Mucosa of rectum (tissue), 2 donors: ENCODE results near the gene NMNAT3.

ENCODE experiments used
- H3K27ac ChIP-seq, 2 donors: one replicate each; pipeline ENCODE4 v1.7.0; 2013; ENCODE audit warnings: inconsistent platforms in 2 of 2, low read depth in 2 of 2, low read length in 2 of 2
- H3K27me3 ChIP-seq, 2 donors: one replicate each; pipeline ENCODE4 v1.7.0; 2013; ENCODE audit warnings: low read length in 2 of 2; ENCODE audit not compliant: control insufficient read depth in 2 of 2, insufficient read depth in 2 of 2
- H3K36me3 ChIP-seq, 2 donors: one replicate each; pipeline ENCODE4 v1.7.0; 2013; ENCODE audit warnings: low read length in 2 of 2; ENCODE audit not compliant: control insufficient read depth in 2 of 2, insufficient read depth in 2 of 2
- H3K4me1 ChIP-seq, 2 donors: one replicate each; pipeline ENCODE4 v1.7.0; 2013; ENCODE audit warnings: low read length in 2 of 2, mild to moderate bottlenecking in 1 of 2; ENCODE audit not compliant: control insufficient read depth in 2 of 2, insufficient read depth in 2 of 2
- H3K4me3 ChIP-seq, 2 donors: one replicate each; pipeline ENCODE4 v1.7.0; 2013; ENCODE audit warnings: low read length in 2 of 2
- H3K9ac ChIP-seq, 2 donors: one replicate each; pipeline ENCODE4 v1.7.0; 2013; ENCODE audit warnings: low read length in 2 of 2, low read depth in 1 of 2, mild to moderate bottlenecking in 1 of 2
- H3K9me3 ChIP-seq, 2 donors: one replicate each; pipeline ENCODE4 v1.7.0; 2013; ENCODE audit warnings: low read length in 2 of 2; ENCODE audit not compliant: control insufficient read depth in 2 of 2
- donor health status: healthy.
- donor health status: Normal muscosa, but diverticular disease.

The NMNAT3 gene

GRCh38 chr3:139571711-139572110, 106.1 kb downstream of the NMNAT3 start:
- Histone ChIP-seq H3K9me3 (no peaks in the 10 kb centered on the region), H3K4me3 (no peak overlapping the region), H3K27me3 (no peaks in the 10 kb centered on the region)

DNA sequence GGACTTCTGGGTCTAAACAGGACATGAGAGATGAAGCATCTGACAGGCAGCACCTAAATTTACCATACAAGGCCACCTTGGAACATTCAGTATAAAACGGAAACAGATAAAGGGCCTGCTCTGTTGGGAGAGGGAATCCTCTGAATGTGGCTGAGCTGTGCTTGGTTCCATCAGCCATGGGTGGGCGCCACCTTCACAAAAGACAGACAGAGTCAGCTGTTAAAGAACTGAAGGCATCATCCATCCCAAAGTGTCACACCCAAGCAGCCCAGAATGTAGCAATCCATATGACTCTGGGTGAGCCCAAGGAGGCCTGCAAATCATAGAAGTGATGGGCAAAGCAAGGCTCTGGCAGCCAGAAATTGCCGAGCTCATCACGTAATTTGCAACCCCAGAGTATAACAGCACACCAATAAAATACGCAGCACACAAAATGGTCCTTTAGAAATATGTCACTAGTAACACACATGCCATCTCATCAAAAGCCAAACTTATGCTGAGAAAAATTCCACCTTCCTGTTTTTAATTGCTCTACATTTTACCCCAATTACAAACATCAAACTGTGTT, 113.4 kb downstream of the NMNAT3 start:
- no peak overlapping the region for H3K9ac ChIP-seq
- H3K9me3 ChIP-seq: no peaks in the 10 kb centered on the region
- H3K36me3 ChIP-seq: peaks cover 0 to 3% of the 10 kb centered on the region in 2 donors
- H3K27ac ChIP-seq: no peak overlapping the region
- no peak overlapping the region for H3K4me3 ChIP-seq
- no peaks in the 10 kb centered on the region for H3K4me1 ChIP-seq
- no peaks in the 10 kb centered on the region for H3K27me3 ChIP-seq

More at GRCh38 chr3:139571711-139572110, 106.1 kb downstream of the NMNAT3 start:
- H3K27ac ChIP-seq: no peak overlapping the region
- H3K9ac ChIP-seq: no peak overlapping the region
- no peaks in the 10 kb centered on the region for H3K4me1 ChIP-seq
- peaks cover 0 to 3% of the 10 kb centered on the region in 2 donors for H3K36me3 ChIP-seq

GRCh38 chr3:139561959-139562676, 115.7 kb downstream of the NMNAT3 start:
- Histone ChIP-seq H3K4me3 (no peak overlapping the region), H3K27me3 (no peaks in the 10 kb centered on the region), H3K36me3 (peaks cover 0 to 3% of the 10 kb centered on the region in 2 donors), H3K4me1 (no peaks in the 10 kb centered on the region), H3K9me3 (no peaks in the 10 kb centered on the region), H3K27ac (no peak overlapping the region), H3K9ac (no peak overlapping the region)

DNA sequence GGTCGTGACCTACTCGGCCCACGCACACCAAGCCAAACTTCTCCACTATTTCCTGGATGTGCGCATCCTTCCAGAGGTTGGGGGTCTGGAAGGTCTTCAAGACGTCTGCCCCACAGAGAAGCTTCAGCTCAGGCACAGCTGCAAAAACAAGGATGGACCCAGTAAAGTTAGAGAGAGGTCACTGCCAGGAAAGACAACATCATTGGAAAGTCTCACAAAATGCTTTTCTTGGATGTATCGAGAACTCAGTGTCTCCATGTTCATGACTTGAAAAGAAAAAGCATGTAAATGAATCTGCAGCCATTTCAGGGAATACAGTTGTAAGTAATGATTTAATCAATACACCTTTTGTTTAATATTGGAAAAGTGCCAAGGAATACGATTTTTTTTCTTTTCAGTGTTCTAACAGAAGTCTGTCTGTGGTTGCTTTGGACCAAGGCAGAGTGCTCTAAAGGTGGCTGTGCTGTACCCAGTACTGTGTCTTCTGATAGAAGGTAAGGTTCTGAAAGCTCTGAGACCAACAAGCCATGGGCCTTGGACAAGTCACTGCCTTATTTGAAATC, 116.4 kb downstream of the NMNAT3 start:
- Histone ChIP-seq H3K9ac (no peak overlapping the region), H3K27ac (no peak overlapping the region), H3K36me3 (peaks cover 0 to 3% of the 10 kb centered on the region in 2 donors), H3K9me3 (no peaks in the 10 kb centered on the region), H3K27me3 (no peaks in the 10 kb centered on the region), H3K4me3 (no peak overlapping the region), H3K4me1 (no peaks in the 10 kb centered on the region)

DNA sequence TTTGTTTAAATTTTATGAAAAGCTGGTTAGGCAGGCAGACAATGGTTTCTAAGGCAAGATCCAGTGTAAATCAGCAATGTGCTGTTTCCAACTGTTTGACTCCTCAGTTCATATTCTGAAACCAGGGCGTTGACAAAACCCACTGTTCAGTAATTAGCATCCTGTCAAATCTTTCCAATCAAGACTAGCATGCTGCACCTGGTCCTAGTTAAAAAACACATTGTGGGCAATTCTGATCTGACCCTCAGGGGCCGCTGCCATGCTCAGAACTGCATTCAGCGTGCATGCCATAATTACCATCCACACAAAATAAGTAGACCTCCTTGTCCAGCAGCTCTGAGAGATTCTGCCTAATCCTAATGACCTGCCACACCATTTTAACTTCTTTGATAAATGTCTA, 117.4 kb downstream of the NMNAT3 start:
- Histone ChIP-seq H3K4me1 (no peaks in the 10 kb centered on the region), H3K27ac (no peak overlapping the region), H3K9ac (no peak overlapping the region), H3K36me3 (peaks cover 0 to 3% of the 10 kb centered on the region in 2 donors), H3K27me3 (no peaks in the 10 kb centered on the region), H3K9me3 (no peaks in the 10 kb centered on the region), H3K4me3 (no peak overlapping the region)

GRCh38 chr3:139559541-139559940, 118.2 kb downstream of the NMNAT3 start:
- no peak overlapping the region for H3K4me3 ChIP-seq
- no peaks in the 10 kb centered on the region for H3K27me3 ChIP-seq
- no peaks in the 10 kb centered on the region for H3K4me1 ChIP-seq
- no peaks in the 10 kb centered on the region for H3K9me3 ChIP-seq
- no peak overlapping the region for H3K9ac ChIP-seq
- H3K36me3 ChIP-seq: peaks cover 0 to 3% of the 10 kb centered on the region in 2 donors
- H3K27ac ChIP-seq: no peak overlapping the region

DNA sequence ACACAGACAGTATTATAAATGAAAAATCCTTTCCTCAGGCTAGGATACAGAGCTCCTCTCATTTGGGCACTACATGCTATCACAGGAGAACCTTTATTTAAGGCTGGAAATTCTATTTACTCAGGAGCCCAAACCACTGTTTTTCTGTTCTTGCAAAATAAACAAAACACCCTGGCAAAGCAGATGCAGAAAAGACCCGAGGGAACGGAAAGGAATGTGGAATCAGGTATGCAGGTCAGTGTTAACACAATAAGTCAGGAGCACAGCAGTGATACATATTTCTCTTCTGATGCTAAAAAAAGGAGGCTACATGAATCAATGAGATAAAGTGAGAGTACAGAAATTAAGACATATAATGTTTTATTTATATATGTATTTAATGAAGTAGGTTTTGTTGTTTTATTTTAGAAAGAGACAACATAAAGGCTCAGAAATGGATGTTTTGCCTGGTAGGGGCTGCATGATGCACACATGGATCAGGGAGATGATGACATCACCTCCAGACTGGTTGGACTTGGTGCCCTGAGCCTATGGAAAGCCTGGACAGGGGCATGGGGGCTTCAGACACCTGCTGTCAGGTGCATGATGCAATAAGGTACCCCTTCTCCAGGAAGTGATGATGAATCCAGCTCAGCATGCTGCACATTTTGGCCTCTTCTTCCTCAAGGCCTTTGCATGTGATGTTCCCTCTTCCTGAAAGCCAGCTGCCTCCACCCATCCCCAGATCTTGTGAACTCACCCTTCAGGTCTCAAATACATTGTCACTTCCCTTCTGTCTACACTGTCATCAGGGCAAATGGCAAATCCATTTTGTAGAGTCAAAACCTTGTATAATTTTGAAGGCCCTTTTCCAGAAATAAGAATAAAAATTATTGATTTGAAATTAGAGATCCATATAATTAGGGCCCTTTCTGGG, 119.2 kb downstream of the NMNAT3 start:
- no peaks in the 10 kb centered on the region for H3K9me3 ChIP-seq
- H3K9ac ChIP-seq: no peak overlapping the region
- H3K4me3 ChIP-seq: no peak overlapping the region
- H3K27me3 ChIP-seq: no peaks in the 10 kb centered on the region
- H3K27ac ChIP-seq: no peak overlapping the region
- H3K36me3 ChIP-seq: peaks cover 0 to 3% of the 10 kb centered on the region in 2 donors
- no peaks in the 10 kb centered on the region for H3K4me1 ChIP-seq

DNA sequence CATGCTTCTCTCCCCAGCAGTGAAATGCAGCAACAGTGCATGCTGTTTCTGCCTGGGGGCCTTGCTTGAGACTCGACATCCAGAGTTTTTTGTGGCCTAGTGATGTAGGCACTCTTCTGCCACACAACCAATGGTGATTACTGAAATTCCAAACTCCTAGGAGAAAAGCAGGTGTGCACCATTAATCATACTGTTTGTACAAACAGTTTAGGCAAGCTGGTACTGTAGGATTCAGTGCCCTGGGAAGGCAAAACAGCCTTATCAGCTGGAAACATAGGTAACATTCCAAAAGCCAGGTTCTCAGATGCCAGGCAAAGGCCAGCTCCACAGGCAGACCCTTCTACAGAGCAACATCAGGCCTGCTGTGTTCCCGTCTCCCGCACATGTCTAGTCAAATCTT, 120.7 kb downstream of the NMNAT3 start:
- Histone ChIP-seq H3K27me3 (no peaks in the 10 kb centered on the region), H3K36me3 (peaks cover 0 to 3% of the 10 kb centered on the region in 2 donors), H3K27ac (no peak overlapping the region), H3K4me1 (no peaks in the 10 kb centered on the region), H3K9ac (no peak overlapping the region), H3K4me3 (no peak overlapping the region), H3K9me3 (no peaks in the 10 kb centered on the region)

- H3K9ac ChIP-seq: no peak overlapping the region
- H3K9me3 ChIP-seq: no peaks in the 10 kb centered on the region
- H3K4me1 ChIP-seq: no peaks in the 10 kb centered on the region
- no peak overlapping the region for H3K27ac ChIP-seq
- no peaks in the 10 kb centered on the region for H3K36me3 ChIP-seq
- no peaks in the 10 kb centered on the region for H3K27me3 ChIP-seq
- H3K4me3 ChIP-seq: no peak overlapping the region
These were observed 122.5 kb downstream of the NMNAT3 start for GRCh38 chr3:139555249-139555648.

DNA sequence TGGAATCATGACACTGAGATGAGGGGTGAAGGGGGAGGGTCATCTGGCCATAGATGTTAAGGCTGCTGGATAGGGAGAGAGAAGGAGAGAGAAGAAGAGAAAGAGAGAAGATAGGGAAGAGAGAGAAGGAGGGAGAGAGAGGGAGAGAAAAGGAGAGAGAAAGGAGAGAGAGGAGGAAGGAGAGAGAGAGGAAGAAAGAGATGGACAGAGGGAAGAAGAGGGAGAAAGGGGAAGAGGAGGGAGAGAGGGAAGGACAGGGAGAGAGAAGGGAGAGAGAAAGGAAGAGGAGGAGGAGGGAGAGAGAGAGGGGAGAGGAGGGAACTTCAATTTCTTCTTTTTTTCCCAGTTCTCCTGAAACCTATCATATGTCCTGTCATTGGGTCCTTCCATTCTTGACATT, 123.1 kb downstream of the NMNAT3 start:
- Histone ChIP-seq H3K27me3 (no peaks in the 10 kb centered on the region), H3K9ac (no peak overlapping the region), H3K4me1 (no peaks in the 10 kb centered on the region), H3K36me3 (no peaks in the 10 kb centered on the region), H3K9me3 (no peaks in the 10 kb centered on the region), H3K4me3 (no peak overlapping the region), H3K27ac (no peak overlapping the region)
